Stomach (tissue), 9 donors: Measurements from ENCODE around the gene NUDT2. TPM values are rescaled to one million over a fixed set of nuclear protein-coding genes. Genes with fewer than 3 reads are reported as not detected.

Source experiments
- DNase-seq, 2 donors: peaks; one replicate each; pipeline versions ENCODE4 v3.0.0 to v3.0.0-alpha.2; 2013 to 2019
- H3K27ac ChIP-seq, 5 donors: fragments of 200-600 bp in 4 of 5; sonication (generic) in 4 of 5; one replicate each; pipeline ENCODE4 v1.5.1; 2013 to 2019; ENCODE audit warnings: mild to moderate bottlenecking in 1 of 5, moderate library complexity in 1 of 5
- H3K27me3 ChIP-seq, 3 donors: fragments of 200-600 bp; sonication (generic); one replicate each; pipeline ENCODE4 v1.5.1; 2017 to 2019; ENCODE audit warnings: mixed run types in 1 of 3
- H3K36me3 ChIP-seq, 4 donors: fragments of 200-600 bp; sonication (generic); 1 replicate in 3 of 4; 2 replicates in 1 of 4; pipeline ENCODE4 v1.5.1; 2016 to 2019
- H3K4me1 ChIP-seq, 4 donors: fragments of 200-600 bp; sonication (generic); one replicate each; pipeline ENCODE4 v1.5.1; 2016 to 2019
- H3K4me3 ChIP-seq, 4 donors: fragments of 200-600 bp; sonication (generic) in 3 of 4; one replicate each; pipeline ENCODE4 v1.5.1; 2016 to 2019; ENCODE audit warnings: mild to moderate bottlenecking in 1 of 4
- H3K9me3 ChIP-seq, 4 donors: fragments of 200-600 bp; sonication (generic); one replicate each; pipeline ENCODE4 v1.5.1; 2016 to 2019
- EP300 ChIP-seq: sonication (generic); formaldehyde crosslinking; IDR thresholded peaks from one replicate; pipeline ENCODE4 v1.6.1; 2017; ENCODE audit warnings: antibody characterized with exemption
- POLR2A ChIP-seq, 4 donors: fragments of 450-650 bp; IDR thresholded peaks; one replicate each; pipeline ENCODE4 v1.6.1; 2016; ENCODE audit warnings: antibody characterized with exemption in 4 of 4, control low read depth in 2 of 4, mild to moderate bottlenecking in 1 of 4, moderate library complexity in 1 of 4
- POLR2AphosphoS5 ChIP-seq, 3 donors: sonication (generic); formaldehyde crosslinking; IDR thresholded peaks; one replicate each; pipeline ENCODE4 v1.6.1; 2016; ENCODE audit warnings: antibody characterized with exemption in 3 of 3
- WGBS, 5 donors: extraction: QIAGEN DNeasy Blood & Tissue Kit in 3 of 5; methylation state at CpG; one replicate each; pipeline versions ENCODE4 v1.1.5 to v1.1.7; 2013 to 2018; 5-methylcytosine and 5-hydroxymethylcytosine counted together
- intact Hi-C: fragments of 100-400 bp; cut with DNase I; formaldehyde crosslinking; loops from one replicate; pipeline ENCODE4 v1.15.1; 2023; ENCODE audit warnings: low total_unique reads
- polyA plus RNA-seq, 3 donors: library from polyadenylated mRNA; stranded (reverse); fragments of 200-250 nt; gene quantifications; one replicate each; pipeline ENCODE4 v1.2.3, GENCODE V29; 2013
- small RNA-seq, 4 donors: library from RNA; depleted of rRNA; stranded (forward); fragments of <200 nt; gene quantifications; one replicate each; pipeline ENCODE3, GENCODE V24; 2016
- total RNA-seq, 5 donors: library from RNA; depleted of rRNA; stranded (reverse); fragments of >200 nt; gene quantifications; one replicate each; pipeline versions ENCODE4 v1.1.0 to v1.2.3, GENCODE V29; 2014 to 2016
- TF ChIP-seq, protein P1 (sequence below), 7 experiments: fragments of 450-650 bp in 4 of 7; fragments of 200-600 bp in 3 of 7; sonication (generic) in 3 of 7; IDR thresholded peaks; one replicate each; pipeline ENCODE4 v1.5.1; 2016 to 2019; ENCODE audit warnings: antibody characterized with exemption in 7 of 7, control low read depth in 2 of 7, mild to moderate bottlenecking in 1 of 7
- donor health status: healthy with polysubstance abuse.
- donor health status: Bipolar disorder and iron deficiency.
- donor health status: healthy.

The NUDT2 gene
- total and polyA plus RNA-seq, 8 donors = 0.87 to 73.2 (median 23.1) TPM

DNA sequence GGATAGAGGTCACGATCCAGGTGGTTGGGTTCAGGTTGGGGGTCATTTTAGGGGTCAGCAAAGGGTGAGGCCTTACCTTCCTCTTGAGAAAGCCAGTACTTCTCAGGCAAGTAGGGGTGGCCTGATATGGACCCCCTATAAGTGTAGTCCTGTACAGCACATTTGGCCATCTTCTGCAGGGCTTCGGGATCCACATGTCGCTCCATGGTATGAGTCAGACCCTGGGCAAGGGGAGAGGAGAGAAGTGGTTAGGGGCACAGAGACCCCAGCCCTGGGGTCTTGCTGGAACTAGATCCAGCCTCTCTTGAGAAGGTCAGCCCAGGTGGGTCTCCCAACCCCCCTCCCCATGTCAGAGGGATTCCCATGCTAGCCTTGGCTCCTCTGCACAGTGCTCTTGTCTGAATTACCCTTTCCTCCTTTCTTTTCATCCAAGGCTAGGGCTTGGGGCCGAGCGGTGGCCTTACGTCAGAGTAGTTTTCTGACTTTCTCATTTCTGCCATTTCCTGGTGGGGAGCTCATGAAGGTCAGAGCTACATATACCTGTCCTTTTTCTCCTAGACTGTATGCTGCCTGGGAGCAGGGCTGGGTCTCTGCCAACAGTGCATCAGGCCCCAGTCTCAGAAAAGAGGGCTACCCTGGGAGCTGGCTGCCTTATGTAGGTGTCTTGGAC lies 56.3 kb downstream of the NUDT2 start:
- H3K27me3 ChIP-seq = no peaks in the 10 kb centered on the region
- no peaks in the 10 kb centered on the region for H3K36me3 ChIP-seq
- intact Hi-C loops = no loop called here
- no peak for TF ChIP-seq POLR2A (IDR thresholded peaks at IDR 0.05)
- TF ChIP-seq POLR2AphosphoS5 (IDR thresholded peaks at IDR 0.05) = no peak
- no peak for TF ChIP-seq EP300
- TF ChIP-seq, protein P1, sequence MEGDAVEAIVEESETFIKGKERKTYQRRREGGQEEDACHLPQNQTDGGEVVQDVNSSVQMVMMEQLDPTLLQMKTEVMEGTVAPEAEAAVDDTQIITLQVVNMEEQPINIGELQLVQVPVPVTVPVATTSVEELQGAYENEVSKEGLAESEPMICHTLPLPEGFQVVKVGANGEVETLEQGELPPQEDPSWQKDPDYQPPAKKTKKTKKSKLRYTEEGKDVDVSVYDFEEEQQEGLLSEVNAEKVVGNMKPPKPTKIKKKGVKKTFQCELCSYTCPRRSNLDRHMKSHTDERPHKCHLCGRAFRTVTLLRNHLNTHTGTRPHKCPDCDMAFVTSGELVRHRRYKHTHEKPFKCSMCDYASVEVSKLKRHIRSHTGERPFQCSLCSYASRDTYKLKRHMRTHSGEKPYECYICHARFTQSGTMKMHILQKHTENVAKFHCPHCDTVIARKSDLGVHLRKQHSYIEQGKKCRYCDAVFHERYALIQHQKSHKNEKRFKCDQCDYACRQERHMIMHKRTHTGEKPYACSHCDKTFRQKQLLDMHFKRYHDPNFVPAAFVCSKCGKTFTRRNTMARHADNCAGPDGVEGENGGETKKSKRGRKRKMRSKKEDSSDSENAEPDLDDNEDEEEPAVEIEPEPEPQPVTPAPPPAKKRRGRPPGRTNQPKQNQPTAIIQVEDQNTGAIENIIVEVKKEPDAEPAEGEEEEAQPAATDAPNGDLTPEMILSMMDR (IDR thresholded peaks at IDR 0.05) = no peak
- 79 to 98% (median 96%) methylated on average over 6 of the region's 6 CpGs for WGBS, 5 donors
- H3K4me3 ChIP-seq = no peak overlapping the region
- no peak for DNase-seq
- no peaks in the 10 kb centered on the region for H3K9me3 ChIP-seq
- no peak overlapping the region for H3K27ac ChIP-seq
- peaks cover 8 to 11% (median 9%) of the 10 kb centered on the region in 4 donors for H3K4me1 ChIP-seq

DNA sequence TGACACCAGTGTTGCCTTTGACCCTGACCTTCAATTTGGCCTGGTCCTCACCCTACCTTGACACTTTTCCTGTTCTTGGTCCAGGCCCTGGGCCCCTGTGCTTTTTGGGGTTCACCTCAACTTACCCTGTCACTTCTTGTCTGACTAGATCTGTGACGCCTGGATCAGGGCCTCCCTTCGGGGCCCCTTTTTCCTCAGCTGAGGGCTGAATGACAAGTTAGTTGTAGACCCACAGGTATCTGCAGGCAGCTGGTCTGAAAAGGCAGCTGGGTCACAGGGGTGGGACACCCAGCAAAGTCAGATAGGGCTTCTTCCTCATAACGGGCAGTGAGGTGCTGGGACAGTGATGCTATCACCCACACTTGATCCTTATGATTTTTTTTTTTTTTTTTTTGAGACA lies 57.3 kb downstream of the NUDT2 start:
- DNase-seq = no peak
- Histone ChIP-seq H3K27ac (no peak overlapping the region), H3K4me1 (peaks cover 0 to 3% (median 0%) of the 10 kb centered on the region in 4 donors), H3K27me3 (no peaks in the 10 kb centered on the region), H3K4me3 (no peak overlapping the region), H3K36me3 (no peaks in the 10 kb centered on the region), H3K9me3 (no peaks in the 10 kb centered on the region)
- 73 to 95% (median 85%) methylated on average over 3 of the region's 3 CpGs for WGBS, 5 donors
- intact Hi-C loops = no loop called here
- TF ChIP-seq, protein P1 (IDR thresholded peaks at IDR 0.05) = no peak

DNA sequence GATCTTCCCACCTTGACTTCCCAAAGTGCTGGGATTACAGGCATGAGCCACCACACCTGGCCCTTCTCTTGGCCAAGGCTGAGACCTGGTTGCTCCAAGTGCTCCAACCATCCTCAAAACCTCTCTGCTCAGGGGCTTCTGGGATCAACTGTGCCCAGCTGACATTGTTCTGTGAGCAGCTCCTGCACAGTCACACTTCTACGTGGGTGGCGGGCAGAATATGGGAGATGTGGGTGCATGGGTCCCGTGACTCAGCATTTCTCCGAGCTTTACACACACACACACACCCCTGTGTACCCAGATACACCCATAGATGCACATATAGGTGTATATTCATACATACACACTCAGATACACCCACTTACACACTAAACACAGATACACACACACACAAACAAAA lies 57.9 kb downstream of the NUDT2 start:
- Histone ChIP-seq H3K27ac (no peak overlapping the region), H3K4me3 (no peak overlapping the region), H3K4me1 (no peaks in the 10 kb centered on the region), H3K27me3 (no peaks in the 10 kb centered on the region), H3K9me3 (no peaks in the 10 kb centered on the region), H3K36me3 (no peaks in the 10 kb centered on the region)
- intact Hi-C loops = no loop called here
- WGBS, 5 donors = 72 to 82% (median 77%) methylated on average over 4 of the region's 4 CpGs
- no peak for DNase-seq
- TF ChIP-seq POLR2AphosphoS5 (IDR thresholded peaks at IDR 0.05) (no peak), EP300 (no peak), POLR2A (IDR thresholded peaks at IDR 0.05) (no peak)
- TF ChIP-seq, protein P1 (IDR thresholded peaks at IDR 0.05) = no peak

DNA sequence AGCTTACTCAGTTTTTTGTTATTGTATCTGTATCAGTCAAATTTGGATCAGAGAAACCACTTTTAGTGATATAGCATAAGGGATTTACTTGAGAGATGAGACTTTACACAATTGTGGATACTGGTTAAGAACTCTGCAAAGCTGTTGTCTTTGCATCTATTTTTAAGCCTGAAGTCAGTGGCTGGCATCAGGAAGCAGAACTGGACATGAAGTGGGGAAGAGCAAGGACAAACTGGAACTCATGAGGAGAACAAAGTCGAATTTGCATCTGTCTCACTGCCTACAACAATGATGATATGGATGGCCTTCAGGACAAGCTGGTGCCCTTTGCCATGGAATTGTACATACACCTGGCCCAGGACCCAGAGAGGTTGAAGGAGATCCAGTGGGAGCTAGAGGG lies 63.1 kb downstream of the NUDT2 start:
- Histone ChIP-seq H3K4me3 (no peak overlapping the region), H3K27ac (no peak overlapping the region)
- 52 to 74% (median 61%) methylated on average over 1 of the region's 1 CpG for WGBS, 5 donors

More for the DNA sequence above, 63.1 kb downstream of the NUDT2 start:
- H3K4me1 ChIP-seq = no peaks in the 10 kb centered on the region
- intact Hi-C loops = no loop called here
- peaks cover 0 to 8% (median 2%) of the 10 kb centered on the region in 4 donors for H3K36me3 ChIP-seq
- no peak for DNase-seq
- no peaks in the 10 kb centered on the region for H3K9me3 ChIP-seq
- no peak for TF ChIP-seq POLR2AphosphoS5 (IDR thresholded peaks at IDR 0.05)
- no peaks in the 10 kb centered on the region for H3K27me3 ChIP-seq

Small RNA genes within 50 kb of the gene (small RNA-seq; reads per million reads assigned to genes)
- gene RF00019 = 0 reads per million in 4 donors
- 0 to 0.60 (median 0.15) reads per million in 4 donors for gene RNU2-50P

Other genes with a start within 250 kb of the NUDT2 start
- 10 to 100 TPM in 4 of 5 donors, 1 to 10 TPM in 1; 4.1 to 54.3 (median 29.1) TPM for gene DCAF12, start 202.9 kb upstream of the NUDT2 start, total RNA-seq
- gene DCAF12, start 202.9 kb upstream of the NUDT2 start, polyA plus RNA-seq = 10 to 100 TPM in 2 of 3 donors, 1 to 10 TPM in 1; 9.7 to 20.0 (median 19.6) TPM
- 10 to 100 TPM; 17.7 to 53.1 (median 34.9) TPM for gene UBAP1, start 150.5 kb upstream of the NUDT2 start, total RNA-seq
- gene UBAP1, start 150.5 kb upstream of the NUDT2 start, polyA plus RNA-seq = 10 to 100 TPM; 32.3 to 43.8 (median 33.2) TPM
- 1 to 10 TPM in 4 of 5 donors, under 1 TPM in 1; 0.29 to 5.8 (median 3.2) TPM for gene KIF24, start 301 bp upstream of the NUDT2 start, total RNA-seq
- under 1 TPM; 0.37 to 0.90 (median 0.46) TPM for gene KIF24, start 301 bp upstream of the NUDT2 start, polyA plus RNA-seq
- gene MYORG, start 47.3 kb downstream of the NUDT2 start, total RNA-seq = 10 to 100 TPM in 4 of 5 donors, 1 to 10 TPM in 1; 9.5 to 31.3 (median 19.6) TPM
- 1 to 10 TPM in 2 of 3 donors, under 1 TPM in 1; 0.76 to 9.0 (median 3.9) TPM for gene MYORG, start 47.3 kb downstream of the NUDT2 start, polyA plus RNA-seq
- gene FAM219A, start 129.0 kb downstream of the NUDT2 start, total RNA-seq = 10 to 100 TPM in 2 of 5 donors, 1 to 10 TPM in 3; 2.3 to 12.1 (median 8.7) TPM
- gene FAM219A, start 129.0 kb downstream of the NUDT2 start, polyA plus RNA-seq = 10 to 100 TPM in 1 of 3 donors, 1 to 10 TPM in 2; 4.1 to 10.1 (median 5.1) TPM
- 1 to 10 TPM in 1 of 5 donors, not detected in 4; 1.0 TPM for gene DNAI1, start 129.2 kb downstream of the NUDT2 start, total RNA-seq
- under 1 TPM in 1 of 3 donors, not detected in 2; 0.31 TPM for gene DNAI1, start 129.2 kb downstream of the NUDT2 start, polyA plus RNA-seq
- gene ENHO, start 193.4 kb downstream of the NUDT2 start, total RNA-seq = 10 to 100 TPM in 1 of 5 donors, 1 to 10 TPM in 2, not detected in 2; 1.2 to 17.8 (median 5.0) TPM
- 10 to 100 TPM in 2 of 3 donors, 1 to 10 TPM in 1; 3.3 to 63.8 (median 29.7) TPM for gene ENHO, start 193.4 kb downstream of the NUDT2 start, polyA plus RNA-seq